Activated CD4-positive, alpha-beta T cell treated with anti-CD3 and anti-CD28 coated beads, Interleukin-2, amount 50 U/mL, for 24 hours (primary cell): ENCODE results near the gene ARHGEF19.
A peak's percentile ranks its signal among the peaks of the same experiment; 100 is the strongest.
"Not testable (repeated sequence)": the region's sequence is repeated elsewhere in the genome, so short reads cannot be mapped to it uniquely, and the experiment has no call there.

Experiments used
- DNase-seq, 2 donors: peaks; one replicate each; pipeline ENCODE4 v3.0.0-alpha.2; 2020; ENCODE audit warnings: low read depth in 1 of 2, low spot score in 1 of 2

Gene ARHGEF19

DNA sequence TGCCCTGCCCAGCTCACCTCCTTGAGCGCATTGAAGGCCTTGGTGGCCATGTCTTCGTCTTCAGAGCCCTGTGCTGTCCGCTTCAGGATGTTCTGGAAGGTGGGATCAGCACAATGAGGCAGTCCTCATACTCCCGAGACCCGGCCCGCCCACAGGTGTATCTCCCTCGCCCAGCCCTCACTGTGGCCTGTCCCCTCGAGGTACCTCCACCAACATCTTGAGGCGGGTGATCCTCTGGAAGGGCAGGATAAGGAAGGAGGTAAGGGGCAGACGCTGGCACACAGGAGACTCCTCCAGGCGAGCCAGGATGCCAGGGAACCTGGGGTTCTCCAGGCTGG is 7.1 kb downstream of the ARHGEF19 start:
- no peak for DNase-seq

GRCh38 chr1:16204634-16205333 is 7.7 kb downstream of the ARHGEF19 start:
- no peak for DNase-seq

- no peak for DNase-seq
Measured at GRCh38 chr1:16204216-16204615, 8.2 kb downstream of the ARHGEF19 start.

- DNase-seq = no peak
Measured at GRCh38 chr1:16203550-16203949, 8.9 kb downstream of the ARHGEF19 start.

DNA sequence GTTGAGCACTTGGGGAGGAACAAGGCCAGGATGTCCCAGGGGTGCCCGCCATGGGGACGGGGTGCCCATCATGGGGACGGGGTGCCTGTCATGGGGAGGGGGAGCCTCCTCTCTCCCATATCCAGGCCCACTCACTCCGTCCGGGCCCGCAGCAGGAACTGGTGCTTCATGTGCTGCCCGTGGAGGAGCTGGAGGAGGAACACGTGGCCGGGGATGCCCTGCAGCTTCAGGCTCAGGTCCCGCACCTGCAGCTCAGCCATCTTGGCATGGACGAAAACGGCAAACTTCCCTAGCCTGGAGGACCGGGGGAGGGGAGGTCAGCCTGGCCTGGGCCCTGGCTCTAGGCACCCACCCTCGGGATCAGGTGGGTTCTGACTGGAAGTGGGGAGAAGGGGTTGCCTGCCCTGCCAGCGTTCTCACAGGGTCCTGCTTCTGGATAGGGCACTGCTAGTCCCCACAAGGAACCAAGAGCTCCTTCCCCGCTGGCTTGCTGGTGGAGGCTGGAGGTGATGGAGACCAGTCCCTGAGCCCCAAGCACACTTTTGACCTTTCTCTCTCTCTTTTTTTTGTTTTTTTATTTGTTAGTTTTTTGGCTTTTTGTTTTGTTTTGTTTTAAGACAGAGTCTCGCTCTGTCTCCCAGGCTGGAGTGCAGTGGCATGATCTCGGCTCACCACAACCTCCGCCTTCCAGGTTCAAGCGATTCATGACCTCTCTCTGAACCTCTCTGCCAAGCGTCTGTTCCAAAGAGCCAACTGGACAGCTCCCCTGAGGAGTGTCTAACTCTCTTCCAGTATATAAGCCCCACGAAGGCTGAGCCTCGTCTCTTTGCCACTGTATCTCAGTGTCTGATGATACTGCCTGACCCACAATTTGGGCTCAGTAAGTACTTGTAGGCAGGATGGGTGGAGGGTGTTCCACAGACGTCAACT is 9.9 kb downstream of the ARHGEF19 start:
- no peak for DNase-seq

DNA sequence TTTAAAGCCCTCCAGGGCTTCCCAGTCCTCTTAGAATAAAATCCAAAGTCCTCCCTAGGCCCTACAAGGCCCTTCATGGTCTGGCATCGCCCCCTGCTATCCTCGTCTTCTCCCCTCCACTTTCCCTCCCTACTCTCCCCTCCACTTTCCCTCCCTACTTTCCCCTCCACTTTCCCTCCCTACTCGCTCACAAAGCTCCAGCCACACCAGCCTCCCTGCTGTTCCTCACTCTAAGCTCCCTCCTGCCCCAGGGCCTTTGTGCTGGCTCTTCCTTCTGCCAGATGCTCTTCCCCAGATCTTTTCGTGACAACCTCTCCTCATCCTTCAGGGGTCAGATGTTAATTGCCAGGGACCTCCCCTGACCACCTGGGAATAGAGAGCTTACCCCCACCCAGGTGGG is 12.8 kb downstream of the ARHGEF19 start:
- no peak for DNase-seq

DNA sequence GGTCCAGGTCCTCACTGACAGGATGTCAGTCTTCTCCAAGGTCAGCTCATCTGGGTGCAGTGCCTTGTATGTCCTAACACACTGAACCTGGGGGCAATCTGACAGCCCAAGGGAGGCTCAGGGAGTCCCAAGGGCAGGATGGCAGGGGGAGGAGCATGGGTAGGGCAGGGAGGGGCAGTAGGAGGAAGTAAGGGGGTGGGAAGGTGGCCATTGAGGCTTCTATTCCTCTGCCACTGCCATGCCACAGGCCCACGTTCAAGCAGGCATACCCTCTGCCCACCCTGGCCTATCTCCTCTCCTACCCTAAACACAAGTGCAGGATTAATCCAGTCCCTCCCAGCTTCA is 13.3 kb downstream of the ARHGEF19 start:
- no peak for DNase-seq

DNA sequence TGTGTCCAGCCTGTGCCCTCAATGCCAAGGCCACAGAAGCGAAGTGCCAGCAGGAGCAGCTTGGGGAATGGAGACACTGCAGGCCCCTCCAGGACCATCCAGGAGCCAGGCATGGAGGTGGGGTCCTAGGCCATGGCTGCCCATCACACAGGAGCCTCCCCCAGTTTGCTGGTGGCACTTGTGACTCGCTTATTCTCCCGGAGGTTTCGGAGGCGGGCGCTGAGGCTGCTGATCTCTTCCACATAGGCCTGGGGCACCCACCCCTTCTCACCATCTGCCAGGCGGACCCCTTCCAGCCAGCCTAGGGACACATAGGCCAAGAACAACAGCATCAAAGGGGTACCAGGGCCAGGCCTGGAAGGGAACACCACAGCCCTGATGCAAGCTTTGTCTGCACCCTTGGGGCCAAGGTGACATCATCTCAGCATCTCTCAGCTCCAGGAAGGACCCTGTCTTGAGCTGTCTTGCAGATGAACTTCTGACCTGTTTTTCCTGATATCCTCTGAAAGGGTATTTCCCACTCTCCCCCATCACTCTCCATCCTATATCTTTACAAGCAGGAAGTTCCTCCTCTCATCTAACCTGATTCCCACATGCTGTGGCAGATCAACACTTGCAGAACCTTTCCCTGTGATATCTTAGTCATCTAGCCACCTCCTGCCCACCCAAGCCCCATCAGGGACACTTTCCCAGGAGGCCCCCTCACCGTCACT is 13.9 kb downstream of the ARHGEF19 start:
- no peak for DNase-seq

DNA sequence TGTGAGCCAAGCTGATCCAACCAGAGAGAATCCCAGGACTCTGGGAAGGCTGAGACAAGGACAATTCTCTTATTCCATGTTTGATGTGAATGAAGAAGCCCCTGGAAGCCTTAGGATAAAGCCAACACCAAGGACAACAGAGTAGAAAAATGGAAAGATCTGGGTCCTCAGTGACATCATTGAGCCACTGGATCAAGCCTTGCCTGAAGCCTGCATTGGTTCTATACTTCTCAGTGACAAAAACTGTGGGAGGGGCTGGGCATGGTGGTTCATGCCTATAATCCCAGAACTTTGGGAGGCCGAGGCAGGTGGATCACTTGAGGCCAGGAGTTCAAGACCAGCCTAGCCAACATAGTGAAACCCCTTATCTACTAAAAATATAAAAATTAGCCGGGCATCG is 15.6 kb downstream of the ARHGEF19 start:
- DNase-seq = no peak

DNA sequence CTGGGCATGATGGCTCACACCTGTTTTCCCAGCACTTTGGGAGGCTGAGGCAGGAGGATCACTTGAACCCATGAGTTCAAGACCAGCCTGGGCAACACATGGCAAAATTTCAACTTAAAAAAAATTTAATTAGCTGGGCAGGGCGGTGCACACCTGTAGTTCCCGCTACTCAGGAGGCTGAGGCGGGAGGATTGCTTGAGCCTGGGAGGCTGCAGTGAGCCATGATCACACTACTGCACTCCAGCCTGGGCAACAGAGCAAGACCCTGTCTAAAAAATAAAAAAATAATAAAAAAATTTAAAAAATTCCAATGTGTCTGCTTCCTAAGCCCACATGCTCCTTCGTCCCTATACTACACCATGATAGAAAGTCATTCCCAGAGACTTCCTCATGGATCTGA is 16.3 kb downstream of the ARHGEF19 start:
- not testable (repeated sequence) for DNase-seq

- no peak for DNase-seq
Measured at GRCh38 chr1:16195518-16195905, 16.9 kb downstream of the ARHGEF19 start.

DNA sequence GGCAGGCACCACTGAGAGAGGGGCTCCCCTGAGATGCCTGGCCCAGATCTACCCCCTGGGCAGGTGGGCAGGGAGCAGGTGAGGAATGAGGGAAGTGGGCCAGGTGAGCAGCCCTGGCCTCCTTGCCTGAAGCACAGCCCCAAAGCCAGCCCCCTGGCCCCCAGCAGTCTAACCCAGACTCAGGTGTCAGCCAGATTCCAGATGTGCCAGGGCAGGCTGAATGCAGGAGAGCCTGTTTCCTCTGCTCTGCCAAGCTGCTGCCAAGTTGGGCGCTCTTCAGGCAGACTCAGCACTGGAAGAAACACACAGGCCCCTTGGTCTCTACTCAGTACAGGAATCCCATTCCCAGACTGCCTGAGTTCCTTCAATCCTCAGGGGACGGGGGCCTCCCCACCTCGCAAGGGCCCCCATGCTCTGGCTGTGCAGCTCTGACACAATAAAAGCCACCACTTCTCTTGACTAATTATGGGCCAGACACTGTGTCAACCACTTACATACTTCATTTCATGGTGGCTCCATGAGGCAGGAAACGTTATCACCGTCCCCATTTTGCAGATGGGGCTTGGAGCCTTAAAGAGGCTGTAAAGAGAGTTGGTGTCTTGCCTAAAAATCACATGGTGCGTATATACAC is 20.4 kb downstream of the ARHGEF19 start:
- no peak for DNase-seq

GRCh38 chr1:16191309-16191708 is 21.1 kb downstream of the ARHGEF19 start:
- DNase-seq = no peak

DNA sequence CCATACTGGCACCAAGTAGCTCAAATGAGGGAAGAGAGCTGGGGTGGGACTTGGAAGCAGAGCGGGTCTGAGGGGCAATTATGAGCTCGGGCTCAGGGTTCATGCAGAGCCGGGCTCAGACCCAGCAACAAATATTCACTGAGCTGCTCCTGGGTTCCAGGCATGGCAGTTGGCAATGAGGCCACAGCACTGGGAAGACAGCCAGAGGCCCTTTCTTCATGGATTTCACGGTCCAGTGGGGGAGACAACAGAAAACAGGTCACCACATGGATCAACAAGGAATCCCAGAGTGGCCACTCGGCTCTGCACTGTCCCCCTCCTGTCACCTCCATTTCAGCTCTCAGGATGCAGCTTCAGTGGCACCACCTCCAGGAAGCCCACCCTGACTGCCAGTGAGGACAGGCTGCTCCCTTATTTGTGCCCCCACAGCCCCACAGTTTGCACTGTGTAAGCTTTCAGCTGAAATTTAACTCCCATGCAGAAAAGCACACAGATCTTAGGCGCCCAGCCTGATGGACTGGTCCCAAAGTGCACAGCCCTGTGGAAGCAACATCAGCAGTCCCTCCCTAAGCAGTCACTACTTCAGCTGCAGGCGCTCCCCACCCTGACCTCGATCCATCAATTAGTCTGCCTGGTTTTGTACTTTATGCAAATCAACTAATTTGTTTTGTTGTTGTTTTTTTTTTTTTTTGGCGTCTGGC is 22.4 kb downstream of the ARHGEF19 start:
- no peak for DNase-seq

- no peak for DNase-seq
Measured at GRCh38 chr1:16189003-16189402, 23.4 kb downstream of the ARHGEF19 start.

GRCh38 chr1:16187748-16188401 is 24.6 kb downstream of the ARHGEF19 start:
- peak; percentile 69 for DNase-seq

DNA sequence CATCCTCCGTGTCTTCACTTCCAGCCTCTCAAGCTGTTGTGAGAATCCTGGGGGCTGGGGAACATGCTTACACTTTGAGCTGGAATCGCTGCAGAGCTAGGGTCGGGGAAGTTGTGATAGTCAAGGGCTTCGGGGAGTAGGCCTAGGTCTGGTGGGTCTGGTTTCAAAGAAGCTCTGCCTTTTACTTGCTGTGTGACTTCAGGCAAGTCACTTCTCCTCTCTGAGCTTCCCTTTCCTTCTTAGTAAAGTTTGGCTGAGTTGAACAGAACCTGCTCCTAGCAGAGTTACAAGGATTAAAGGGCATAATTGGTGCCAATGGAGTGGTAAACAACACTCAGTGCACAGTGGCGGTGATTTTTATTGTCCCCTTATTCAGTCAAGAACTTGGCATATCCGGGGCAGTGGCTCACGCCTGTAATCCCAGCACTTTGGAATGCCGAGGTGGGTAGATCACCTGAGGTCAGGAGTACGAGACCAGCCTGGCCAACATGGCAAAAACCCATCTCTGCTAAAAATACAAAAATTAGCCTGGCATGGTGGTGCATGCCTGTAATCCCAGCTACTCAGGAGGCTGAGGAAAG is 25.7 kb downstream of the ARHGEF19 start:
- DNase-seq = no peak

GRCh38 chr1:16184557-16185303 is 27.7 kb downstream of the ARHGEF19 start:
- no peak for DNase-seq

DNA sequence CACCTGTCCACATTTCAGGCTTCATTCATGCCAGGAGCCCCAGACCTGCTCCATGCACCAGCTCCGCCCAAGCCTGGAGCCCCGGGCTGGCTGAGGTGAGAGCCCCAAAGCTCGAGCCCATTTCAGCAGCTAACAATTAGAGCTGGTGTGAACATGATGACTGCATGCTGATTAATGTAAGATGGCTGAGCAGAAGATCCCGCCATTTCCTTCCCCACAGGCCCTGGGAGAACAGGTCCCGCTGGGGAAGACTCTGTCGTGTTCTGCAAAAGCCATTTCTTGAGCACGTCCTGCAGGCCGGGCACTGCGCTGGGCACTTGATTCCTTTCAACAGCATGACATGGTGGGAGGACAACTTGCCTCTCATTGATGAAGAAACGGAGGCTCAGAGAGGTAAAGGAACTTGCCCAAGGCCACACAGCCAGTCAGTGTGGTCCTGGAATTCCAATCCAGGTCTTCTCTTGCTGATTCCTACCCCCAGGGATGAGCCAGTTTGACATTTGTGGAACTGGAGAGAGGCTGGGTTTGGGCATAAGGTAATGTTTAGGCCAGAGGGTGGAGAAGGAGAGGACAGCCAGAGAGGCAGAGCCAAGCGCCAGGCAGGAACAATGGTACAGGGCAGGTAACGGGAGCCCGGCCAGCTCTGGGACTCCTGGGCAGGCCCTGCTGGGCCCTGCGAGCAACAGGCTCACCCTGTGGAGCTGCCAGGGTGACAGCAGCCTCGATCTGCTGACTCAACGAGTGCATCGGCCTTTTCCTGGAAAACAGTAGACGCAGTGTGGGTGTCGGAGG is 28.5 kb downstream of the ARHGEF19 start:
- DNase-seq = no peak
